Spleen (tissue), 11 donors: ENCODE measurements around the gene TTC23L. TPM values are rescaled to one million over a fixed set of nuclear protein-coding genes. Genes with fewer than 3 reads are reported as not detected.
"Not testable (repeated sequence)": the region's sequence is repeated elsewhere in the genome, so short reads cannot be mapped to it uniquely, and the experiment has no call there.

Source experiments
- DNase-seq: peaks from one replicate; pipeline ENCODE4 v3.0.0-alpha.2; 2020
- H3K27ac ChIP-seq, 8 donors: fragments of 200-600 bp; sonication (generic) in 7 of 8; 1 replicate in 4 of 8; 2 replicates in 4 of 8; pipeline versions ENCODE4 v1.5.0 to v1.8.0; 2016 to 2021; ENCODE audit warnings: inconsistent platforms in 4 of 8, mild to moderate bottlenecking in 4 of 8, moderate library complexity in 1 of 8
- H3K27me3 ChIP-seq, 7 donors: fragments of 200-600 bp; sonication (generic) in 6 of 7; replicated peaks in 1 of 7; 1 replicate in 4 of 7; 2 replicates in 3 of 7; pipeline versions ENCODE4 v1.5.0 to v1.8.0; 2016 to 2021; ENCODE audit warnings: inconsistent platforms in 3 of 7, mild to moderate bottlenecking in 1 of 7
- H3K36me3 ChIP-seq, 6 donors: fragments of 200-600 bp; sonication (generic) in 5 of 6; 1 replicate in 4 of 6; 2 replicates in 2 of 6; pipeline versions ENCODE4 v1.5.0 to v1.8.0; 2016 to 2021; ENCODE audit warnings: inconsistent platforms in 2 of 6
- H3K4me1 ChIP-seq, 6 donors: fragments of 200-600 bp; sonication (generic) in 5 of 6; 1 replicate in 3 of 6; 2 replicates in 3 of 6; pipeline versions ENCODE4 v1.5.0 to v1.8.0; 2016 to 2021; ENCODE audit warnings: inconsistent platforms in 3 of 6
- H3K4me3 ChIP-seq, 8 donors: fragments of 200-600 bp; sonication (generic) in 7 of 8; 1 replicate in 4 of 8; 2 replicates in 4 of 8; pipeline versions ENCODE4 v1.5.0 to v1.8.0; 2016 to 2021; ENCODE audit warnings: inconsistent platforms in 4 of 8, mild to moderate bottlenecking in 4 of 8, moderate library complexity in 2 of 8
- H3K9me3 ChIP-seq, 8 donors: fragments of 200-600 bp; sonication (generic) in 7 of 8; 1 replicate in 4 of 8; 2 replicates in 4 of 8; pipeline versions ENCODE4 v1.5.0 to v1.8.0; 2016 to 2021; ENCODE audit warnings: inconsistent platforms in 4 of 8
- CTCF ChIP-seq, 11 experiments: fragments of 200-600 bp in 7 of 11; fragments of 450-650 bp in 4 of 11; sonication (generic) in 4 of 11; IDR thresholded peaks in 8 of 11; conservative IDR thresholded peaks in 3 of 11; 1 replicate in 7 of 11; 2 replicates in 4 of 11; pipeline versions ENCODE4 v1.4.0 to v1.8.0; 2016 to 2021; ENCODE audit warnings: antibody characterized with exemption in 11 of 11, inconsistent platforms in 4 of 11, mild to moderate bottlenecking in 1 of 11
- POLR2A ChIP-seq, 3 donors: fragments of 450-650 bp; IDR thresholded peaks; one replicate each; pipeline ENCODE4 v1.5.1; 2017; ENCODE audit warnings: antibody characterized with exemption in 3 of 3, mild to moderate bottlenecking in 1 of 3
- POLR2AphosphoS5 ChIP-seq, 3 donors: sonication (generic); formaldehyde crosslinking; IDR thresholded peaks; one replicate each; pipeline ENCODE4 v1.5.1; 2017; ENCODE audit warnings: antibody characterized with exemption in 3 of 3
- WGBS, 5 donors: extraction: QIAGEN DNeasy Blood & Tissue Kit in 3 of 5; methylation state at CpG; one replicate each; pipeline versions ENCODE4 v1.1.5 to v1.1.7; 2013 to 2018; 5-methylcytosine and 5-hydroxymethylcytosine counted together
- intact Hi-C: fragments of 100-400 bp; cut with DNase I; formaldehyde crosslinking; loops from one replicate; pipeline ENCODE4 v1.15.0; 2023; ENCODE audit warnings: low total_unique reads
- polyA plus RNA-seq, 3 donors: library from polyadenylated mRNA; stranded (reverse); fragments of 200-250 nt; gene quantifications; one replicate each; pipeline ENCODE4 v1.2.1, GENCODE V29; 2013
- total RNA-seq, 7 donors: library from RNA; depleted of rRNA in 3 of 7; stranded (reverse); fragments of >200 nt in 3 of 7; fragmentation: NEBNext Ultra II Directional in 4 of 7; extraction: Animal tissue kit (Norgen Biotek cat#: 25700) in 4 of 7; gene quantifications; one replicate each; pipeline versions ENCODE4 v1.1.0 to v1.2.1, GENCODE V29; 2016 to 2021
- donor health status: healthy with polysubstance abuse.
- donor health status: DM: no; HTN: no; CAD: no; lungs with moderate emphysema.
- donor health status: DM: no; HTN: no; CAD: no.
- donor health status: Bipolar disorder and iron deficiency.
- donor health status: healthy.
- donor health status: DM: no; HTN: no; CAD: no.
- donor health status: DM: yes; HTN: yes; CAD: no.

TTC23L gene
- total and polyA plus RNA-seq, 10 donors = 0.07 to 0.42 (median 0.24) TPM; not detected in 4

- WGBS, 5 donors = 24 to 37% (median 32%) methylated on average over 6 of the region's 6 CpGs
- H3K27ac ChIP-seq = peak overlapping the region in 2 of 8 donors; percentile 90 to 93
- intact Hi-C loops = no loop called here
Observed at GRCh38 chr5:34916518-34916917, 77.6 kb downstream of the TTC23L start.

GRCh38 chr5:34918025-34918424, 79.1 kb downstream of the TTC23L start:
- no peak for DNase-seq
- Histone ChIP-seq H3K9me3 (no peaks in the 10 kb centered on the region), H3K4me1 (peaks cover 24 to 49% (median 39%) of the 10 kb centered on the region in 6 donors), H3K36me3 (peaks cover 0 to 51% (median 40%) of the 10 kb centered on the region in 6 donors), H3K4me3 (no peak overlapping the region), H3K27ac (no peak overlapping the region), H3K27me3 (no peaks in the 10 kb centered on the region)
- WGBS, 5 donors = 84 to 88% (median 87%) methylated on average over 4 of the region's 4 CpGs
- intact Hi-C loops = no loop called here
- TF ChIP-seq POLR2A (IDR thresholded peaks at IDR 0.05) (no peak), CTCF (IDR thresholded peaks at IDR 0.05 in 8 of 11, conservative IDR thresholded peaks at IDR 0.05 in 3 of 11) (no peak), POLR2AphosphoS5 (IDR thresholded peaks at IDR 0.05) (no peak)

More at GRCh38 chr5:34916518-34916917, 77.6 kb downstream of the TTC23L start:
- H3K36me3 ChIP-seq = peaks cover 0 to 51% (median 34%) of the 10 kb centered on the region in 6 donors
- H3K4me3 ChIP-seq = peak overlapping the region; percentile 79 to 98 (median 96)
- H3K9me3 ChIP-seq = no peaks in the 10 kb centered on the region
- TF ChIP-seq POLR2A (IDR thresholded peaks at IDR 0.05) (no peak), POLR2AphosphoS5 (IDR thresholded peaks at IDR 0.05) (no peak), CTCF (IDR thresholded peaks at IDR 0.05 in 8 of 11, conservative IDR thresholded peaks at IDR 0.05 in 3 of 11) (no peak)
- DNase-seq = no peak
- H3K4me1 ChIP-seq = peaks cover 24 to 56% (median 42%) of the 10 kb centered on the region in 6 donors
- H3K27me3 ChIP-seq = no peaks in the 10 kb centered on the region

DNA sequence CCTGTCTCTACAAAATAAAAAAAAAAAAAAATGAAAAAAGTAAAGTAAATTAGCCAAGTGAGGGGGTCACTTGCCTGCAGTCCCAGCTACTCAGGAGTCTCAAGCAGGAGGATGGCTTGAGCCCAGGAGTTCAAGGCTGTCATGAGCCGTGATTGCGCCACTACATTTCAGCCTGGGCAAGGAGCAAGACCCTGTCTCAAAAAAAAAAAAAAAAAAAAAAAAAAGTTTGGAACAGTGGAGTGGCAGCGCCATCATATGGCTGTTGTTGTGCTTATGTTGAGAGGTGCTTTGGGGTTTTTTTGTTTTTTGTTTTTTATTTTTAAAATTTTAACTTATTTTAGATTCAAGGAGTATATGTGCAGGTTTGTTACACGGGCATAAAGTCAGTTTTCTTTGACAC, 80.1 kb downstream of the TTC23L start:
- H3K4me3 ChIP-seq = no peak overlapping the region
- no peak for DNase-seq
- no peaks in the 10 kb centered on the region for H3K27me3 ChIP-seq
- WGBS, 5 donors = 87 to 96% (median 88%) methylated on average over 4 of the region's 4 CpGs
- H3K4me1 ChIP-seq = peaks cover 18 to 39% (median 31%) of the 10 kb centered on the region in 6 donors
- intact Hi-C loops = no loop called here
- no peak overlapping the region for H3K27ac ChIP-seq
- H3K9me3 ChIP-seq = no peaks in the 10 kb centered on the region
- peaks cover 2 to 60% (median 50%) of the 10 kb centered on the region in 6 donors for H3K36me3 ChIP-seq
- TF ChIP-seq POLR2AphosphoS5 (IDR thresholded peaks at IDR 0.05) = no peak
- TF ChIP-seq POLR2A (IDR thresholded peaks at IDR 0.05) = no peak
- TF ChIP-seq CTCF (IDR thresholded peaks at IDR 0.05 in 8 of 11, conservative IDR thresholded peaks at IDR 0.05 in 3 of 11) = no peak

DNA sequence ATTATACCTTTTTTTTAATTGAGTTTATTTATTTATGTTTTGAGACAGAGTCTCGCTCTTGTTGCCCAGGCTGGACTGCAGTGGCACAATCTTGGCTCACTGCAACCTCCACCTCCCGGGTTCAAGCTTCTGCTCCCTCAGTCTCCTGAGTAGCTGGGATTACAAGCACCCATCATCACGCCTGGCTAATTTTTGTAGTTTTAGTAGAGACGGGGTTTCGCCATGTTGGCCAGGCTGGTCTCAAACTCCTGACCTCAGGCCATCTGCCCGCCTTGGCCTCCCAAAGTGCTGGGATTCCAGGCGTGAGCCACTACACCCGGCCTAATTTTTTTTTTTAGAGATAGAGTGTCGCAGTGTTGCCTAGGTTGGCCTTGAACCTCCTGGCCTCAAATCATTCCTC, 84.3 kb downstream of the TTC23L start:
- H3K27me3 ChIP-seq, intact Hi-C loops, H3K4me1 ChIP-seq, H3K4me3 ChIP-seq, DNase-seq, H3K27ac ChIP-seq, H3K9me3 ChIP-seq: not testable (repeated sequence)
- 91 to 96% (median 93%) methylated on average over 9 of the region's 9 CpGs for WGBS, 5 donors
- H3K36me3 ChIP-seq = peaks cover 2 to 91% (median 76%) of the 10 kb centered on the region in 6 donors
